GM12878 (cell line): ENCODE data around the gene METTL5. TPM values are rescaled to one million over a fixed set of nuclear protein-coding genes. Genes with fewer than 3 reads are reported as not detected.

ENCODE experiments used
- ATAC-seq: fragments of 200-7000 bp; cut with Tn5 transposase; 3 replicates; pipeline ENCODE4 v1.9.1; 2020; ENCODE audit warnings: mild to moderate bottlenecking, moderate library complexity
- BruUV-seq: library from RNA; stranded (reverse); fragments of 400-500 nt; replicated peaks from 2 replicates; lab custom pipeline; 2021; lab: Mats Ljungman, UMichigan
- CTCF ChIA-PET: fragments of 300-600 bp; sonication (Branson Sonifier 250); formaldehyde crosslinking; extraction: SDS; loops from one replicate; lab custom pipeline; 2021; ENCODE audit warnings: inconsistent platforms; lab: Yijun Ruan, JAX
- POLR2A ChIA-PET: fragments of 350-600 bp; formaldehyde crosslinking; extraction: SDS; loops from one replicate; lab custom pipeline; 2021; ENCODE audit warnings: inconsistent platforms; lab: Charles Lee
- RAD21 ChIA-PET: fragments of 300-600 bp; sonication (Branson Sonifier 250); formaldehyde crosslinking; loops from one replicate; lab custom pipeline; 2023; ENCODE audit warnings: antibody characterized with exemption; ENCODE audit not compliant: unreplicated experiment; lab: Charles Lee
- SMC1A ChIA-PET: fragments of 300-600 bp; sonication (Branson Sonifier 250); formaldehyde crosslinking; loops from one replicate; lab custom pipeline; 2023; ENCODE audit not compliant: unreplicated experiment, uncharacterized antibody; lab: Charles Lee
- DNase-seq: peaks from one replicate; pipeline ENCODE4 v3.0.0-alpha.2; 2011; ENCODE audit warnings: low read depth, low spot score
- FAIRE-seq: peaks from 3 replicates; lab custom pipeline; 2011; peaks lifted over from hg19 to GRCh38; lab: Jason Lieb, UNC
- H2AFZ ChIP-seq: 2 replicates; pipeline ENCODE4 v1.6.0; 2011; ENCODE audit warnings: low read depth, low read length, control low read depth; ENCODE audit not compliant: control insufficient read depth
- H3K27ac ChIP-seq: 2 replicates; pipeline ENCODE4 v1.5.1; 2011; ENCODE audit warnings: control low read depth; ENCODE audit not compliant: control insufficient read depth, insufficient read depth
- H3K27me3 ChIP-seq, 2 experiments: replicated peaks in 1 of 2; 2 replicates each; pipeline versions ENCODE4 v1.6.0 to v1.6.1; 2011; ENCODE audit warnings: low read length in 1 of 2; ENCODE audit not compliant: control insufficient read depth in 2 of 2, insufficient read depth in 2 of 2
- H3K36me3 ChIP-seq, 2 experiments: 2 replicates each; pipeline ENCODE4 v1.5.1; 2011; ENCODE audit warnings: low read length in 1 of 2; ENCODE audit not compliant: control insufficient read depth in 2 of 2, insufficient read depth in 2 of 2
- H3K4me1 ChIP-seq: 2 replicates; pipeline ENCODE4 v1.6.1; 2011; ENCODE audit warnings: mild to moderate bottlenecking, low read length, moderate library complexity, mixed read lengths; ENCODE audit not compliant: control insufficient read depth, insufficient read depth
- H3K4me2 ChIP-seq: 2 replicates; pipeline ENCODE4 v1.6.0; 2011; ENCODE audit warnings: control low read depth; ENCODE audit not compliant: control insufficient read depth, insufficient read depth
- H3K4me3 ChIP-seq: fragments of 200-600 bp; sonication (generic); 2 replicates; pipeline ENCODE4 v1.5.1; 2016
- H3K79me2 ChIP-seq: 2 replicates; pipeline ENCODE4 v1.6.0; 2011; ENCODE audit warnings: low read length; ENCODE audit not compliant: control insufficient read depth, insufficient read depth
- H3K9ac ChIP-seq: 2 replicates; pipeline ENCODE4 v1.8.0; 2011; ENCODE audit warnings: low read length, control low read depth, mixed read lengths; ENCODE audit not compliant: control insufficient read depth, insufficient read depth
- H3K9me3 ChIP-seq: replicated peaks from 3 replicates; pipeline ENCODE4 v1.5.1; 2011; ENCODE audit warnings: mild to moderate bottlenecking, low read length; ENCODE audit not compliant: control insufficient read depth, insufficient read depth
- H4K20me1 ChIP-seq: 2 replicates; pipeline ENCODE4 v1.6.0; 2011; ENCODE audit not compliant: control insufficient read depth, insufficient read depth
- CREB1 ChIP-seq: IDR thresholded peaks from 2 replicates; pipeline ENCODE4 v1.6.1; 2012; ENCODE audit warnings: low read depth, mild to moderate bottlenecking, inconsistent platforms
- CTCF ChIP-seq, 3 experiments: IDR thresholded peaks in 2 of 3; conservative IDR thresholded peaks in 1 of 3; 2 replicates each; pipeline ENCODE4 v1.5.1; 2011; ENCODE audit warnings: low read depth in 3 of 3, low read length in 3 of 3, mild to moderate bottlenecking in 3 of 3, control low read depth in 2 of 3, moderate library complexity in 2 of 3, inconsistent platforms in 1 of 3, mixed read lengths in 1 of 3; ENCODE audit not compliant: control insufficient read depth in 2 of 3, insufficient read depth in 1 of 3; ENCODE audit errors: extremely low read depth in 1 of 3
- IKZF1 ChIP-seq: fragments of 450-650 bp; conservative IDR thresholded peaks from 2 replicates; pipeline ENCODE4 v1.6.1; 2017; ENCODE audit warnings: antibody characterized with exemption, mild to moderate bottlenecking
- MYB ChIP-seq: fragments of 150-350 bp; IDR thresholded peaks from 2 replicates; pipeline ENCODE4 v1.6.1; 2014; ENCODE audit warnings: mild to moderate bottlenecking, low read depth, low read length, borderline replicate concordance
- NBN ChIP-seq: fragments of 450-650 bp; IDR thresholded peaks from 2 replicates; pipeline ENCODE4 v1.6.1; 2016
- NR2C2 ChIP-seq: IDR thresholded peaks from 2 replicates; pipeline ENCODE4 v1.6.1; 2011; ENCODE audit warnings: borderline replicate concordance, low read depth; ENCODE audit not compliant: control insufficient read depth, insufficient read length
- RB1 ChIP-seq: fragments of 450-650 bp; formaldehyde crosslinking; IDR thresholded peaks from 2 replicates; pipeline ENCODE4 v1.6.1; 2017; ENCODE audit warnings: mild to moderate bottlenecking, borderline replicate concordance
- RELB ChIP-seq: fragments of 450-650 bp; IDR thresholded peaks from 2 replicates; pipeline ENCODE4 v1.6.1; 2017; ENCODE audit warnings: low read depth, mild to moderate bottlenecking, moderate library complexity
- SMARCA5 ChIP-seq: fragments of 450-650 bp; IDR thresholded peaks from 2 replicates; pipeline ENCODE4 v1.6.1; 2017; ENCODE audit warnings: mild to moderate bottlenecking
- YY1 ChIP-seq: IDR thresholded peaks from 2 replicates; pipeline ENCODE4 v1.6.1; 2011; ENCODE audit warnings: low read depth, mild to moderate bottlenecking, low read length
- ZNF592 ChIP-seq: fragments of 450-650 bp; IDR thresholded peaks from 2 replicates; pipeline ENCODE4 v1.6.1; 2017; ENCODE audit warnings: mild to moderate bottlenecking, moderate library complexity
- WGBS: methylation state at CpG from one replicate; pipeline ENCODE4 v1.1.6; 2016; ENCODE audit warnings: low lambda C conversion rate; ENCODE audit not compliant: insufficient replicate concordance, insufficient coverage; ENCODE audit errors: missing lambda C conversion rate; 5-methylcytosine and 5-hydroxymethylcytosine counted together
- in situ Hi-C: fragments of 300-500 bp; cut with MboI; formaldehyde crosslinking; loops from 9 replicates; pipeline ENCODE4 v1.14.3; 2018; ENCODE audit warnings: mixed read lengths
- intact Hi-C: fragments of 100-400 bp; cut with micrococcal nuclease; formaldehyde crosslinking; loops from one replicate; pipeline ENCODE4 v1.14.2; 2022; ENCODE audit not compliant: unreplicated experiment
- polyA plus RNA-seq, 11 experiments: library from polyadenylated mRNA; depleted of rRNA in 4 of 11; unstranded in 6 of 11; stranded (reverse) in 5 of 11; fragments of >200 nt; fragmentation: Nextera tagmentation in 4 of 11; fragmentation: Illumina TruSeq in 1 of 11; extraction: Ambion mirVana in 4 of 11; extraction: Trizol in 1 of 11; gene quantifications; 1 replicate in 1 of 11; 2 replicates in 10 of 11; pipeline versions ENCODE4 v1.2.1 to v1.2.3, GENCODE V29; 2011 to 2016; ENCODE audit warnings: inconsistent platforms in 2 of 11, missing spikeins in 2 of 11, low read depth in 1 of 11
- total RNA-seq, 4 experiments: library from RNA; depleted of rRNA in 3 of 4; stranded (reverse); fragments of >200 nt in 3 of 4; fragmentation: Illumina TruSeq in 1 of 4; extraction: Trizol in 1 of 4; gene quantifications; 2 replicates each; pipeline versions ENCODE4 v1.2.1 to v1.2.3, GENCODE V29; 2013 to 2021

Gene METTL5
- total and polyA plus RNA-seq, 10 of the 15 experiments (the other 5 are each of a cell fraction or from before 2014, with no cell fraction given): 55.0 to 204 (median 87.4) TPM

- peak; percentile 24; the same call in 1 of the 2 replicates for TF ChIP-seq RELB
- no peak for TF ChIP-seq SMARCA5
- no peak for TF ChIP-seq CREB1
- peak; percentile 58 for TF ChIP-seq NBN
Observed at GRCh38 chr2:169828141-169828811, 3.6 kb upstream of the METTL5 start (continued).

- H3K9ac ChIP-seq: peak within 1 kb of the TSS; percentile 66; the same call in 1 of the 2 replicates
- no TSS peak for BruUV-seq
- H3K79me2 ChIP-seq: peaks cover 61% of the 10 kb centered on the region
- no peaks in the 10 kb centered on the region for H3K27me3 ChIP-seq
- DNase-seq (peak; percentile 57), FAIRE-seq (peak; percentile 81), ATAC-seq (peak; percentile 80)
- no peaks in the 10 kb centered on the region for H3K36me3 ChIP-seq
- H2AFZ ChIP-seq: peak within 1 kb of the TSS; percentile 73
- peak within 1 kb of the TSS; percentile 89 for H3K4me2 ChIP-seq
- ChIA-PET SMC1A (interaction anchor here (0.5 to 3.0 kb wide), 9 partner anchors 9 to 375 kb away, joined by 3 to 13 read pairs (median 3); no protein-coding TSS in a partner anchor), CTCF (interaction anchor here (0.6 to 3.1 kb wide), 13 partner anchors 8 to 1046 kb away, joined by 3 to 20 read pairs (median 4); no protein-coding TSS in a partner anchor), POLR2A (interaction anchor here (0.6 to 1.4 kb wide), 6 partner anchors 25 to 243 kb away, joined by 3 to 5 read pairs (median 4); partner anchors contain the start of gene PPIG), RAD21 (interaction anchor here (0.6 to 1.9 kb wide), 11 partner anchors 15 to 354 kb away, joined by 3 to 6 read pairs (median 5); no protein-coding TSS in a partner anchor)
- peak within 1 kb of the TSS; percentile 52; the same call in 1 of the 2 replicates for H3K27ac ChIP-seq
- intact Hi-C loops: loop anchor here (10.0 kb wide), 1 partner anchor 397 kb away; no protein-coding TSS in a partner anchor
- peaks cover 10% of the 10 kb centered on the region; the same call in 1 of the 2 replicates for H3K4me1 ChIP-seq
- in situ Hi-C loops: no loop called here
- peaks cover 2% of the 10 kb centered on the region; the same call in 1 of the 2 replicates for H4K20me1 ChIP-seq
- peak within 1 kb of the TSS; percentile 95 for H3K4me3 ChIP-seq
- H3K9me3 ChIP-seq: no peaks in the 10 kb centered on the region
- 2% methylated on average over 77 of the region's 104 CpGs for WGBS
- TF ChIP-seq ZNF592: no peak
- peak; percentile 94 for TF ChIP-seq IKZF1
- peak; percentile 69; the same call in 1 of the 2 replicates for TF ChIP-seq RB1
- TF ChIP-seq YY1: peak; percentile 93
- peak in 1 of 3 experiments; percentile 3; a peak in 1 of 6 replicates for TF ChIP-seq CTCF (IDR thresholded peaks at IDR 0.05 in 2 of 3, conservative IDR thresholded peaks at IDR 0.05 in 1 of 3; ENCODE audit: control insufficient read depth in 2 of 3, extremely low read depth in 1 of 3, insufficient read depth in 1 of 3, low read depth in 3 of 3, low read length in 3 of 3)
- TF ChIP-seq MYB: no peak
- no peak for TF ChIP-seq NR2C2
Observed at GRCh38 chr2:169827272-169828140, 2.8 kb upstream of the METTL5 start, which contains the start of gene UBR3. UBR3 (plus strand) TSS chr2:169827454; CDS start chr2:169827508, 54 bp downstream.
